ENCODE measurements around the gene BCAN. TPM values are rescaled to one million over a fixed set of nuclear protein-coding genes. Genes with fewer than 3 reads are reported as not detected.
"Not testable (repeated sequence)": the region's sequence is repeated elsewhere in the genome, so short reads cannot be mapped to it uniquely, and the experiment has no call there.

The BCAN gene
- total RNA-seq, 1 experiment from 2014 or later = not detected

GRCh38 chr1:156618853-156619581 lies 22.9 kb upstream of the BCAN start, which contains the start of gene HAPLN2:
Gene HAPLN2, plus strand, starts transcription at chr1:156619415. Its CDS starts 4,076 bp downstream, at chr1:156623491.
- no peak for DNase-seq (ENCODE audit: low read depth)

- DNase-seq (ENCODE audit: low read depth) = no peak
These were observed 22.3 kb upstream of the BCAN start for GRCh38 chr1:156619582-156619955.

- no peak for DNase-seq (ENCODE audit: low read depth)
These were observed 19.2 kb upstream of the BCAN start for GRCh38 chr1:156622581-156623297.

GRCh38 chr1:156623946-156624813 lies 17.7 kb upstream of the BCAN start:
- DNase-seq (ENCODE audit: low read depth) = peak; percentile 24

GRCh38 chr1:156624814-156625435 lies 17.0 kb upstream of the BCAN start:
- DNase-seq (ENCODE audit: low read depth) = no peak

GRCh38 chr1:156625436-156626078 lies 16.4 kb upstream of the BCAN start:
- DNase-seq (ENCODE audit: low read depth) = no peak

GRCh38 chr1:156626079-156626438 lies 15.9 kb upstream of the BCAN start:
- DNase-seq (ENCODE audit: low read depth) = no peak

GRCh38 chr1:156627313-156627880 lies 14.5 kb upstream of the BCAN start:
- DNase-seq (ENCODE audit: low read depth) = peak; percentile 81

- no peak for DNase-seq (ENCODE audit: low read depth)
These were observed 12.0 kb upstream of the BCAN start for GRCh38 chr1:156629823-156630449.

GRCh38 chr1:156631152-156631551 lies 10.8 kb upstream of the BCAN start:
- DNase-seq (ENCODE audit: low read depth) = not testable (repeated sequence)

- no peak for DNase-seq (ENCODE audit: low read depth)
These were observed 9.6 kb upstream of the BCAN start for GRCh38 chr1:156632355-156632754.

GRCh38 chr1:156638189-156638985 lies 3.5 kb upstream of the BCAN start:
- no peak for DNase-seq (ENCODE audit: low read depth)

- DNase-seq (ENCODE audit: low read depth) = peak; percentile 58
These were observed 2.3 kb upstream of the BCAN start for GRCh38 chr1:156639601-156640101.

GRCh38 chr1:156640842-156641706 lies 843 bp upstream of the BCAN start:
- DNase-seq (ENCODE audit: low read depth) = no peak

- no peak for DNase-seq (ENCODE audit: low read depth)
These were observed 540 bp downstream of the BCAN start for GRCh38 chr1:156642265-156643048.

GRCh38 chr1:156643049-156643777 lies 1.3 kb downstream of the BCAN start:
- DNase-seq (ENCODE audit: low read depth) = no peak

- no peak for DNase-seq (ENCODE audit: low read depth)
These were observed 1.8 kb downstream of the BCAN start for GRCh38 chr1:156643778-156644092.

Data from LHCN-M2 (cell line).